ENCODE data around the gene CPLANE2.

Gene CPLANE2

DNA sequence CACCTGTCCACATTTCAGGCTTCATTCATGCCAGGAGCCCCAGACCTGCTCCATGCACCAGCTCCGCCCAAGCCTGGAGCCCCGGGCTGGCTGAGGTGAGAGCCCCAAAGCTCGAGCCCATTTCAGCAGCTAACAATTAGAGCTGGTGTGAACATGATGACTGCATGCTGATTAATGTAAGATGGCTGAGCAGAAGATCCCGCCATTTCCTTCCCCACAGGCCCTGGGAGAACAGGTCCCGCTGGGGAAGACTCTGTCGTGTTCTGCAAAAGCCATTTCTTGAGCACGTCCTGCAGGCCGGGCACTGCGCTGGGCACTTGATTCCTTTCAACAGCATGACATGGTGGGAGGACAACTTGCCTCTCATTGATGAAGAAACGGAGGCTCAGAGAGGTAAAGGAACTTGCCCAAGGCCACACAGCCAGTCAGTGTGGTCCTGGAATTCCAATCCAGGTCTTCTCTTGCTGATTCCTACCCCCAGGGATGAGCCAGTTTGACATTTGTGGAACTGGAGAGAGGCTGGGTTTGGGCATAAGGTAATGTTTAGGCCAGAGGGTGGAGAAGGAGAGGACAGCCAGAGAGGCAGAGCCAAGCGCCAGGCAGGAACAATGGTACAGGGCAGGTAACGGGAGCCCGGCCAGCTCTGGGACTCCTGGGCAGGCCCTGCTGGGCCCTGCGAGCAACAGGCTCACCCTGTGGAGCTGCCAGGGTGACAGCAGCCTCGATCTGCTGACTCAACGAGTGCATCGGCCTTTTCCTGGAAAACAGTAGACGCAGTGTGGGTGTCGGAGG, 53.0 kb downstream of the CPLANE2 start:
- no peak for DNase-seq (ENCODE audit: extremely low read depth, insufficient read length)
- no peaks in the 10 kb centered on the region for H3K27me3 ChIP-seq (replicated peaks; ENCODE audit: control insufficient read depth, insufficient read depth, low read length)
- H3K36me3 ChIP-seq (ENCODE audit: control insufficient read depth, insufficient read depth, low read length), result no peaks in the 10 kb centered on the region
- no peak overlapping the region for H3K4me3 ChIP-seq (replicated peaks; ENCODE audit: low read depth, low read length)
- TF ChIP-seq CTCF (IDR thresholded peaks at IDR 0.05; ENCODE audit: insufficient read depth, low read length, poor library complexity, severe bottlenecking), result no peak

- H3K36me3 ChIP-seq (ENCODE audit: control insufficient read depth, insufficient read depth, low read length), result no peaks in the 10 kb centered on the region
- no peak for DNase-seq (ENCODE audit: extremely low read depth, insufficient read length)
- no peak for TF ChIP-seq CTCF (IDR thresholded peaks at IDR 0.05; ENCODE audit: insufficient read depth, low read length, poor library complexity, severe bottlenecking)
These were observed 53.8 kb downstream of the CPLANE2 start for GRCh38 chr1:16183179-16183578.

DNA sequence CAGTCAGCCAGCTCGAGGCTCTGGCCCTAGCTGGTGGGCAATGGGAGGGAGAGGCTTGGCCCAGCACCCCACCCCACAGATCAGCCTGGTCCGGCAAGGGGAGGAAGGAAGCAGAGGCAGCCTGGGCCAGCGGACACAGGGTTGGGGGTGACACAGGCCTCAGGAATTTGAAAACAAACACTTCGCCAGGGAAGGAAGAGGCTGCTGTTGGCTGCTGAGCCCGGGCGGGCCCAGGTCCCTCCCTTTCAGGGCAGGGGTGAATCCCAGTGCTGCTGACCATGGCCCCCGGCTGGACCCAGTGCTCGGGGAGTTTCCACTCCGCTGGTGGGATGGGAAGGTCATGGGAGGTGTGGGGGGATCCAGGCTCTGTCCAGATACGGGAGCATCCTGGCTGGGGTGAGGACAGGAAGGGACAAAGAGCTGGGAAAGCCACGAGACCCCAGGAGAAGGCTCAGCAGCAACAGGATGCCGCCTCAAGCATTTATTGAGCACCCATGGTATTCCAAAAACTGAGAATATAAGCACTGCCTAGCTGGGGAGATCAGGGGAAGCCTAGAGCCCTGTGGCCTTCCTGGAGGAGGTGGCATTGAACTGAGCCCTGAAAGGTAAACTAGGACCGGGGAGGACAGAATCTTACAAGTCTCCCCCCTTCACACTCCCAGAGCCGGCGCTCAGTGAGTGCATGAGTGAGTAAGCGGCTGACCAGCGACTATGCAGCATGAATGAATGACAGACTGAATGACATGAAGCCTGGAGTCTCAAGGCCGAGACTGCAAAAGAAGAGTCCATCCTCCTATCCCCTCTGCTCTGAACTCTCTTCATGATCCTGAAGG, 54.9 kb downstream of the CPLANE2 start:
- DNase-seq (ENCODE audit: extremely low read depth, insufficient read length), result no peak
- Histone ChIP-seq H3K4me3 (replicated peaks; ENCODE audit: low read depth, low read length) (no peak overlapping the region), H3K27me3 (replicated peaks; ENCODE audit: control insufficient read depth, insufficient read depth, low read length) (peaks cover 2% of the 10 kb centered on the region; the same call in 1 of the 2 replicates), H3K36me3 (ENCODE audit: control insufficient read depth, insufficient read depth, low read length) (no peaks in the 10 kb centered on the region)
- no peak for TF ChIP-seq CTCF (IDR thresholded peaks at IDR 0.05; ENCODE audit: insufficient read depth, low read length, poor library complexity, severe bottlenecking)

More at GRCh38 chr1:16183179-16183578, 53.8 kb downstream of the CPLANE2 start:
- Histone ChIP-seq H3K27me3 (replicated peaks; ENCODE audit: control insufficient read depth, insufficient read depth, low read length) (peaks cover 2% of the 10 kb centered on the region; the same call in 1 of the 2 replicates), H3K4me3 (replicated peaks; ENCODE audit: low read depth, low read length) (no peak overlapping the region)
